ENCODE data around the gene MAPT. TPM values are rescaled to one million over a fixed set of nuclear protein-coding genes. Genes with fewer than 3 reads are reported as not detected.

Gene MAPT
- total and polyA plus RNA-seq, 2 of the 13 experiments (the other 11 are each of a cell fraction or from before 2014, with no cell fraction given), result 2.1 to 2.8 TPM

DNA sequence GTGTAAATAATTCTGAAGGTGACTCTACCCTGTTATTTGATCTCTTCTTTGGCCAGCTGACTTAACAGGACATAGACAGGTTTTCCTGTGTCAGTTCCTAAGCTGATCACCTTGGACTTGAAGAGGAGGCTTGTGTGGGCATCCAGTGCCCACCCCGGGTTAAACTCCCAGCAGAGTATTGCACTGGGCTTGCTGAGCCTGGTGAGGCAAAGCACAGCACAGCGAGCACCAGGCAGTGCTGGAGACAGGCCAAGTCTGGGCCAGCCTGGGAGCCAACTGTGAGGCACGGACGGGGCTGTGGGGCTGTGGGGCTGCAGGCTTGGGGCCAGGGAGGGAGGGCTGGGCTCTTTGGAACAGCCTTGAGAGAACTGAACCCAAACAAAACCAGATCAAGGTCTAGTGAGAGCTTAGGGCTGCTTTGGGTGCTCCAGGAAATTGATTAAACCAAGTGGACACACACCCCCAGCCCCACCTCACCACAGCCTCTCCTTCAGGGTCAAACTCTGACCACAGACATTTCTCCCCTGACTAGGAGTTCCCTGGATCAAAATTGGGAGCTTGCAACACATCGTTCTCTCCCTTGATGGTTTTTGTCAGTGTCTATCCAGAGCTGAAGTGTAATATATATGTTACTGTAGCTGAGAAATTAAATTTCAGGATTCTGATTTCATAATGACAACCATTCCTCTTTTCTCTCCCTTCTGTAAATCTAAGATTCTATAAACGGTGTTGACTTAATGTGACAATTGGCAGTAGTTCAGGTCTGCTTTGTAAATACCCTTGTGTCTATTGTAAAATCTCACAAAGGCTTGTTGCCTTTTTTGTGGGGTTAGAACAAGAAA lies 109.8 kb downstream of the MAPT start (continued):
- TF ChIP-seq, protein P1, sequence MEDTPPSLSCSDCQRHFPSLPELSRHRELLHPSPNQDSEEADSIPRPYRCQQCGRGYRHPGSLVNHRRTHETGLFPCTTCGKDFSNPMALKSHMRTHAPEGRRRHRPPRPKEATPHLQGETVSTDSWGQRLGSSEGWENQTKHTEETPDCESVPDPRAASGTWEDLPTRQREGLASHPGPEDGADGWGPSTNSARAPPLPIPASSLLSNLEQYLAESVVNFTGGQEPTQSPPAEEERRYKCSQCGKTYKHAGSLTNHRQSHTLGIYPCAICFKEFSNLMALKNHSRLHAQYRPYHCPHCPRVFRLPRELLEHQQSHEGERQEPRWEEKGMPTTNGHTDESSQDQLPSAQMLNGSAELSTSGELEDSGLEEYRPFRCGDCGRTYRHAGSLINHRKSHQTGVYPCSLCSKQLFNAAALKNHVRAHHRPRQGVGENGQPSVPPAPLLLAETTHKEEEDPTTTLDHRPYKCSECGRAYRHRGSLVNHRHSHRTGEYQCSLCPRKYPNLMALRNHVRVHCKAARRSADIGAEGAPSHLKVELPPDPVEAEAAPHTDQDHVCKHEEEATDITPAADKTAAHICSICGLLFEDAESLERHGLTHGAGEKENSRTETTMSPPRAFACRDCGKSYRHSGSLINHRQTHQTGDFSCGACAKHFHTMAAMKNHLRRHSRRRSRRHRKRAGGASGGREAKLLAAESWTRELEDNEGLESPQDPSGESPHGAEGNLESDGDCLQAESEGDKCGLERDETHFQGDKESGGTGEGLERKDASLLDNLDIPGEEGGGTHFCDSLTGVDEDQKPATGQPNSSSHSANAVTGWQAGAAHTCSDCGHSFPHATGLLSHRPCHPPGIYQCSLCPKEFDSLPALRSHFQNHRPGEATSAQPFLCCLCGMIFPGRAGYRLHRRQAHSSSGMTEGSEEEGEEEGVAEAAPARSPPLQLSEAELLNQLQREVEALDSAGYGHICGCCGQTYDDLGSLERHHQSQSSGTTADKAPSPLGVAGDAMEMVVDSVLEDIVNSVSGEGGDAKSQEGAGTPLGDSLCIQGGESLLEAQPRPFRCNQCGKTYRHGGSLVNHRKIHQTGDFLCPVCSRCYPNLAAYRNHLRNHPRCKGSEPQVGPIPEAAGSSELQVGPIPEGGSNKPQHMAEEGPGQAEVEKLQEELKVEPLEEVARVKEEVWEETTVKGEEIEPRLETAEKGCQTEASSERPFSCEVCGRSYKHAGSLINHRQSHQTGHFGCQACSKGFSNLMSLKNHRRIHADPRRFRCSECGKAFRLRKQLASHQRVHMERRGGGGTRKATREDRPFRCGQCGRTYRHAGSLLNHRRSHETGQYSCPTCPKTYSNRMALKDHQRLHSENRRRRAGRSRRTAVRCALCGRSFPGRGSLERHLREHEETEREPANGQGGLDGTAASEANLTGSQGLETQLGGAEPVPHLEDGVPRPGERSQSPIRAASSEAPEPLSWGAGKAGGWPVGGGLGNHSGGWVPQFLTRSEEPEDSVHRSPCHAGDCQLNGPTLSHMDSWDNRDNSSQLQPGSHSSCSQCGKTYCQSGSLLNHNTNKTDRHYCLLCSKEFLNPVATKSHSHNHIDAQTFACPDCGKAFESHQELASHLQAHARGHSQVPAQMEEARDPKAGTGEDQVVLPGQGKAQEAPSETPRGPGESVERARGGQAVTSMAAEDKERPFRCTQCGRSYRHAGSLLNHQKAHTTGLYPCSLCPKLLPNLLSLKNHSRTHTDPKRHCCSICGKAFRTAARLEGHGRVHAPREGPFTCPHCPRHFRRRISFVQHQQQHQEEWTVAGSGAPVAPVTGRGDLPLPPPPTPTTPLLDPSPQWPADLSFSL (CRISPR knock-in tag; IDR thresholded peaks at IDR 0.05), result peak; percentile 47; the same call in 1 of the 2 replicates
- TF ChIP-seq, protein P2, sequence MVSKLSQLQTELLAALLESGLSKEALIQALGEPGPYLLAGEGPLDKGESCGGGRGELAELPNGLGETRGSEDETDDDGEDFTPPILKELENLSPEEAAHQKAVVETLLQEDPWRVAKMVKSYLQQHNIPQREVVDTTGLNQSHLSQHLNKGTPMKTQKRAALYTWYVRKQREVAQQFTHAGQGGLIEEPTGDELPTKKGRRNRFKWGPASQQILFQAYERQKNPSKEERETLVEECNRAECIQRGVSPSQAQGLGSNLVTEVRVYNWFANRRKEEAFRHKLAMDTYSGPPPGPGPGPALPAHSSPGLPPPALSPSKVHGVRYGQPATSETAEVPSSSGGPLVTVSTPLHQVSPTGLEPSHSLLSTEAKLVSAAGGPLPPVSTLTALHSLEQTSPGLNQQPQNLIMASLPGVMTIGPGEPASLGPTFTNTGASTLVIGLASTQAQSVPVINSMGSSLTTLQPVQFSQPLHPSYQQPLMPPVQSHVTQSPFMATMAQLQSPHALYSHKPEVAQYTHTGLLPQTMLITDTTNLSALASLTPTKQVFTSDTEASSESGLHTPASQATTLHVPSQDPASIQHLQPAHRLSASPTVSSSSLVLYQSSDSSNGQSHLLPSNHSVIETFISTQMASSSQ (IDR thresholded peaks at IDR 0.05; ENCODE audit: low read depth), result 0 out of 2 replicates have a peak, but pooled peaks have one; percentile 29
- TF ChIP-seq, protein P2 (CRISPR knock-in tag; IDR thresholded peaks at IDR 0.05; ENCODE audit: borderline replicate concordance), result 0 out of 2 replicates have a peak, but pooled peaks have one; percentile 56
- TF ChIP-seq, protein P3, sequence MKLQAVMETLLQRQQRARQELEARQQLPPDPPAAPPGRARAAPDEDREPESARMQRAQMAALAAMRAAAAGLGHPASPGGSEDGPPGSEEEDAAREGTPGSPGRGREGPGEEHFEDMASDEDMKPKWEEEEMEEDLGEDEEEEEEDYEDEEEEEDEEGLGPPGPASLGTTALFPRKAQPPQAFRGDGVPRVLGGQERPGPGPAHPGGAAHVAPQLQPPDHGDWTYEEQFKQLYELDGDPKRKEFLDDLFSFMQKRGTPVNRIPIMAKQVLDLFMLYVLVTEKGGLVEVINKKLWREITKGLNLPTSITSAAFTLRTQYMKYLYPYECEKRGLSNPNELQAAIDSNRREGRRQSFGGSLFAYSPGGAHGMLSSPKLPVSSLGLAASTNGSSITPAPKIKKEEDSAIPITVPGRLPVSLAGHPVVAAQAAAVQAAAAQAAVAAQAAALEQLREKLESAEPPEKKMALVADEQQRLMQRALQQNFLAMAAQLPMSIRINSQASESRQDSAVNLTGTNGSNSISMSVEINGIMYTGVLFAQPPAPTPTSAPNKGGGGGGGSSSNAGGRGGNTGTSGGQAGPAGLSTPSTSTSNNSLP (IDR thresholded peaks at IDR 0.05; ENCODE audit: low read depth, low read length), result peak; percentile 59; the same call in 1 of the 2 replicates
- no peak for TF ChIP-seq ARNT (IDR thresholded peaks at IDR 0.05)
- TF ChIP-seq NCOR1 (IDR thresholded peaks at IDR 0.05; ENCODE audit: borderline replicate concordance, low read length), result peak; percentile 63
- 0 out of 2 replicates have a peak, but pooled peaks have one; percentile 35 for TF ChIP-seq ZNF724P (CRISPR knock-in tag; IDR thresholded peaks at IDR 0.05; ENCODE audit: borderline replicate concordance)
- no peak for TF ChIP-seq CBFB (CRISPR knock-in tag; IDR thresholded peaks at IDR 0.05)
- TF ChIP-seq ETV5 (CRISPR knock-in tag; IDR thresholded peaks at IDR 0.05; ENCODE audit: borderline replicate concordance), result peak; percentile 56; the same call in 1 of the 2 replicates
- TF ChIP-seq ZNF343 (CRISPR knock-in tag; IDR thresholded peaks at IDR 0.05), result 0 out of 2 replicates have a peak, but pooled peaks have one; percentile 59
- TF ChIP-seq RCOR2 (CRISPR knock-in tag; IDR thresholded peaks at IDR 0.05), result no peak
- TF ChIP-seq ZNF121 (CRISPR knock-in tag; IDR thresholded peaks at IDR 0.05), result peak; percentile 61
- no peak for TF ChIP-seq TRIM24 (CRISPR knock-in tag; IDR thresholded peaks at IDR 0.05)
- 0 out of 2 replicates have a peak, but pooled peaks have one; percentile 45 for TF ChIP-seq ZNF572 (CRISPR knock-in tag; IDR thresholded peaks at IDR 0.05)
- TF ChIP-seq ZNF841 (CRISPR knock-in tag; IDR thresholded peaks at IDR 0.05; ENCODE audit: borderline replicate concordance), result no peak
- no peak for TF ChIP-seq ZNF282 (IDR thresholded peaks at IDR 0.05; ENCODE audit: partially characterized antibody)

Data from HepG2 (cell line).